ENCODE data around the gene BABAM1. TPM values are rescaled to one million over a fixed set of nuclear protein-coding genes. Genes with fewer than 3 reads are reported as not detected.

Gene BABAM1
- total RNA-seq, 2 donors from 2014 or later = 80.0 to 81.6 TPM

DNA sequence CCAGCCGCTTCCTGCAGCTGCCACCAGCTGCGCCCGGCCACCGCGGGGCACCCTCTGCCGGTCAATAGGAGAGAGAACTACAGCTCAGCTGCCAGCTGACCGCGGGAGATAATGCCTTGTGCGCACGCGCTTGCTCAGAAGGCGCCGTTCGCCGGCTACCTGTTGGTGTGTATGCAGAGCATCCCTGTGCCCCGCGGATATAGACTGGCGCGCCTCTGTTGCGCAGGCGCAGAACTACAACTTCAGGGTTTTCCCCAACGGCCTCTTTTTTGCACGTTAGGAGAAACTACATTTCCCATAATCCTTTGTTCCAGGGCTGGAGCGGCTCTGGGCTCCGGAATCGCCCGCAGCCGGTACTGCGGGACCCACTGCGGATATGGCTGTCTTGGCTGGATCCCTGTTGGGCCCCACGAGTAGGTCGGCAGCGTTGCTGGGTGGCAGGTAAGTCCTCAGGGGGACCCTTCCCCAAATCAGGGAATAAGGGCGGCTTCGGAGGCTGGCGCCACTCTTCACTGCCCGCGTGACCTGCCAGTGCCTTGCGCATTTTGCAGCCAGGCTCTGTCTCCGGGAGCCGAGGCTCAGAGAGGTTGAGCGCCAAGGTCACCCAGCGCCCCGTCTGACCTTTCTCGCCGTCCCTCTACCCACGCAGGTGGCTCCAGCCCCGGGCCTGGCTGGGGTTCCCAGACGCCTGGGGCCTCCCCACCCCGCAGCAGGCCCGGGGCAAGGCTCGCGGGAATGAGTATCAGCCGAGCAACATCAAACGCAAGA is 38.5 kb downstream of the BABAM1 start, which contains the start of gene MRPL34:
Gene MRPL34, plus strand, starts transcription at position 356 of the 768 bp plus-strand sequence. Its CDS starts 21 bp downstream, at position 377.
- Histone ChIP-seq H3K4me1 (replicated peaks) (peaks cover 13% of the 10 kb centered on the region), H3K9me3 (no peaks in the 10 kb centered on the region), H3K27ac (peak within 1 kb of the TSS; percentile 87), H3K36me3 (no peaks in the 10 kb centered on the region), H3K4me3 (peak within 1 kb of the TSS; percentile 51 to 61), H3K27me3 (replicated peaks; ENCODE audit: insufficient read depth) (no peaks in the 10 kb centered on the region)
- WGBS = under 1% methylated on average over 50 of the region's 55 CpGs
- peak; percentile 98 for DNase-seq (ENCODE audit: low spot score)
- intact Hi-C loops (cut with DNase I) = no loop called here
- TF ChIP-seq, protein P1, sequence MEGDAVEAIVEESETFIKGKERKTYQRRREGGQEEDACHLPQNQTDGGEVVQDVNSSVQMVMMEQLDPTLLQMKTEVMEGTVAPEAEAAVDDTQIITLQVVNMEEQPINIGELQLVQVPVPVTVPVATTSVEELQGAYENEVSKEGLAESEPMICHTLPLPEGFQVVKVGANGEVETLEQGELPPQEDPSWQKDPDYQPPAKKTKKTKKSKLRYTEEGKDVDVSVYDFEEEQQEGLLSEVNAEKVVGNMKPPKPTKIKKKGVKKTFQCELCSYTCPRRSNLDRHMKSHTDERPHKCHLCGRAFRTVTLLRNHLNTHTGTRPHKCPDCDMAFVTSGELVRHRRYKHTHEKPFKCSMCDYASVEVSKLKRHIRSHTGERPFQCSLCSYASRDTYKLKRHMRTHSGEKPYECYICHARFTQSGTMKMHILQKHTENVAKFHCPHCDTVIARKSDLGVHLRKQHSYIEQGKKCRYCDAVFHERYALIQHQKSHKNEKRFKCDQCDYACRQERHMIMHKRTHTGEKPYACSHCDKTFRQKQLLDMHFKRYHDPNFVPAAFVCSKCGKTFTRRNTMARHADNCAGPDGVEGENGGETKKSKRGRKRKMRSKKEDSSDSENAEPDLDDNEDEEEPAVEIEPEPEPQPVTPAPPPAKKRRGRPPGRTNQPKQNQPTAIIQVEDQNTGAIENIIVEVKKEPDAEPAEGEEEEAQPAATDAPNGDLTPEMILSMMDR (IDR thresholded peaks at IDR 0.05) = peak; percentile 59 to 97 (median 84)
- TF ChIP-seq POLR2A (IDR thresholded peaks at IDR 0.05) = peak; percentile 73
- TF ChIP-seq POLR2AphosphoS5 (IDR thresholded peaks at IDR 0.05) = peak; percentile 99

DNA sequence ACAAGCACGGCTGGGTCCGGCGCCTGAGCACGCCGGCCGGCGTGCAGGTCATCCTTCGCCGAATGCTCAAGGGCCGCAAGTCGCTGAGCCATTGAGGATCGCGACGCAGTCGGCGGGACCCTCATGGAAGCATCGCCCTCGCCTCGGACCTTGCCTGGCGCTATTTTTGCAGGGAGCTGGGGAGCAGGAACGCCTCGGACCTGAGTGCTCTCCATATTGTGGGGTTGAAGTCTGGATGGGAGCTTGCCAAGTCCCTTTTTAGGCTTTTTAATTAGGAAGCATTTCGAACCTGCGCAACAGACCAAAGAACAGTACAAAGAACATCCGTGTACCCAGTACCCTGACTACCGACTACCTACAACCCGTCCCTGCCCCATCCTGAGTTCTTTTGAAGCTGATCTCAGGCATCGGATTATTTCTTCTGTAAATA is 39.1 kb downstream of the BABAM1 start:
- Histone ChIP-seq H3K27ac (peak overlapping the region; percentile 87), H3K9me3 (no peaks in the 10 kb centered on the region), H3K27me3 (replicated peaks; ENCODE audit: insufficient read depth) (no peaks in the 10 kb centered on the region), H3K4me3 (peak overlapping the region; percentile 51 to 61), H3K4me1 (replicated peaks) (peaks cover 13% of the 10 kb centered on the region), H3K36me3 (no peaks in the 10 kb centered on the region)
- WGBS = 5% methylated on average over 27 of the region's 28 CpGs
- no peak for DNase-seq (ENCODE audit: low spot score)
- intact Hi-C loops (cut with DNase I) = no loop called here
- TF ChIP-seq POLR2AphosphoS5 (IDR thresholded peaks at IDR 0.05) = no peak
- TF ChIP-seq POLR2A (IDR thresholded peaks at IDR 0.05) = no peak
- TF ChIP-seq, protein P1 (IDR thresholded peaks at IDR 0.05) = no peak

DNA sequence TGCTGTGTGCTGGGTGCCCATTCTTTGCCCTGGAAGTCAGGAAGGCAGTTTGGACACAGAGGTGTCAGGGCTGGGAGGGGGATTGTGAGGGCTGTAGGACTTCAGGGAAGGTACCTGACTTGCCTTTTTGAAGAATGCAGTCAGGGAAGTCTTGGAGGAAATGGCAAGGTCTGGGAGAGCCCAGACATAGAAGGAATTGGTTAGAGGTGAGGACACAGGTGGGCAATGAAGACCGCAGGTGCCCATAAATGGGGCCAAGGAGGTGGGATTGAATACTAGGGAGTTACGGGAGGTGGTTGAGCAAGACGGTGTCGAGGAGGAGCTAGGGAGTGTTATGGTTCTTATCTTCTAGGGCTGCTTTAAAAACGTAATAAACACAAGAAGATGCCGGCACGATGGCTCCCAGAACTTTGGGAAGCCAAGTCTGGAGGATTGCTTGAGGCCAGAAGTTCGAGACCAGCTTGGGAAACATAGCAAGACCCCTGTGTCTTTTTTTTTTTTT is 40.7 kb downstream of the BABAM1 start:
- intact Hi-C loops (cut with DNase I) = no loop called here
- WGBS = 83% methylated on average over 8 of the region's 8 CpGs
- Histone ChIP-seq H3K4me3 (no peak overlapping the region), H3K9me3 (no peaks in the 10 kb centered on the region), H3K27me3 (replicated peaks; ENCODE audit: insufficient read depth) (no peaks in the 10 kb centered on the region), H3K4me1 (replicated peaks) (peaks cover 13% of the 10 kb centered on the region), H3K27ac (no peak overlapping the region), H3K36me3 (no peaks in the 10 kb centered on the region)
- TF ChIP-seq POLR2A (IDR thresholded peaks at IDR 0.05) (no peak), POLR2AphosphoS5 (IDR thresholded peaks at IDR 0.05) (no peak)
- TF ChIP-seq, protein P1 (IDR thresholded peaks at IDR 0.05) = no peak
- no peak for DNase-seq (ENCODE audit: low spot score)

DNA sequence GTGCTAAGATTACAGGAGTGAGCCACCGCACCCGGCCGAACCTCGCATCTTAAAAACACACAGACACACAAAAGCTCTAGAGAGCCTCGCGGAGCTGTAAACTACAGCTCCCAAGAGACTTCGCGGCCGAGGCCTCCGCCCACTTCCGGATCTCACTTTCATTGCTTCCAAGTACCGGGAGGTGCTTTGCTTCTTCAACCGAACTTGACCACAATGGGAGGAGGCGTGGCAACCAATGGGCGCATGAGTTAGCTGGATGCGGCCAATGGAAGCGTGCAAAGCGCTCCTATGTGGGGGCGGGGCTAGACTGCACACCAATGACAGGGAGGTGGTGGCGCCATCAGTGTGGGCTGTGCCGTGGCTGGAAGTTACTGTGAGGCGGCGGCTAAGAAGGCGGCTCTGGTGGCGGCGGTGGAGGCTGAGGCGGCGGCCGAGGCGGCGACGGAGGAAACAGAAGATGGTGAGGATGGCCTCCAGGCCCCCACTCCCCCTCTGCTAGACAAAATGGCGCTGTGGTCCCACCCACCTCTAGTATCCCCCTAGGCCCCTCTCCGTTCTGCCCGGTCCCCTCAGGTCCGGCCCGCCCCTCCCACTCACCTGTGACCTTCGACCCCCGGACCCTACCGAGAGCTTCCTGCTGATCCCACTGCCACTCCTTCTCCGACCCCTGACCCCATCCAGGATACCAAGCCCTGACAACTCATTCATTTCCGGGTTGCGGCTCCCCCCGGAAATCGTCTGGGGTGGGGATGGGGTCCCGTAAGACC is 42.1 kb downstream of the BABAM1 start, which contains the start of gene DDA1:
Gene DDA1, plus strand, starts transcription at position 366 of the 767 bp plus-strand sequence. Its CDS starts 92 bp downstream, at position 458.
- DNase-seq (ENCODE audit: low spot score) = peak; percentile 100
- intact Hi-C loops (cut with DNase I) = no loop called here
- under 1% methylated on average over 46 of the region's 46 CpGs for WGBS
- peak; percentile 71 for TF ChIP-seq POLR2A (IDR thresholded peaks at IDR 0.05)
- peak; percentile 99 for TF ChIP-seq POLR2AphosphoS5 (IDR thresholded peaks at IDR 0.05)
- TF ChIP-seq, protein P1 (IDR thresholded peaks at IDR 0.05) = peak in 1 of 4 experiments; percentile 32
- Histone ChIP-seq H3K4me1 (replicated peaks) (peaks cover 11% of the 10 kb centered on the region), H3K27ac (peak within 1 kb of the TSS; percentile 52 to 69), H3K27me3 (replicated peaks; ENCODE audit: insufficient read depth) (no peaks in the 10 kb centered on the region), H3K9me3 (no peaks in the 10 kb centered on the region), H3K36me3 (no peaks in the 10 kb centered on the region), H3K4me3 (peak within 1 kb of the TSS; percentile 77 to 88)

All from prostate gland (tissue), 2 donors.